WTC11 (cell line): ENCODE measurements around the gene FHOD1. TPM values are rescaled to one million over a fixed set of nuclear protein-coding genes. Genes with fewer than 3 reads are reported as not detected.

Source experiments
- ARID4B ChIP-seq: sonication (generic); formaldehyde crosslinking; IDR thresholded peaks from 2 replicates; pipeline ENCODE4 v1.8.0; 2023; ENCODE audit warnings: missing genetic modification reagents, mild to moderate bottlenecking, borderline replicate concordance
- ATF2 ChIP-seq: sonication (generic); formaldehyde crosslinking; IDR thresholded peaks from 2 replicates; pipeline ENCODE4 v1.8.1; 2022; ENCODE audit warnings: low read depth, missing genetic modification reagents, borderline replicate concordance
- ATF6 ChIP-seq: sonication (generic); formaldehyde crosslinking; IDR thresholded peaks from 2 replicates; pipeline ENCODE4 v1.8.1; 2023; ENCODE audit warnings: mild to moderate bottlenecking, missing genetic modification reagents
- CBFB ChIP-seq: sonication (generic); formaldehyde crosslinking; IDR thresholded peaks from 2 replicates; pipeline ENCODE4 v1.8.1; 2022; ENCODE audit warnings: mild to moderate bottlenecking, low read depth, missing genetic modification reagents
- CDX4 ChIP-seq: fragments of 250-450 bp; sonication (Bioruptor Pico); IDR thresholded peaks from 2 replicates; pipeline ENCODE4 v1.9.0; 2021; ENCODE audit warnings: moderate library complexity, mild to moderate bottlenecking, inconsistent platforms, borderline replicate concordance
- CTCF ChIP-seq: fragments of 200-600 bp; IDR thresholded peaks from 2 replicates; pipeline ENCODE4 v1.8.0; 2022; ENCODE audit warnings: antibody characterized with exemption
- E2F5 ChIP-seq: sonication (generic); formaldehyde crosslinking; IDR thresholded peaks from 2 replicates; pipeline ENCODE4 v1.8.1; 2022; ENCODE audit warnings: mild to moderate bottlenecking, moderate library complexity, missing genetic modification reagents
- EMX1 ChIP-seq: fragments of 250-450 bp; sonication (Bioruptor Pico); IDR thresholded peaks from 2 replicates; pipeline ENCODE4 v1.8.0; 2021; ENCODE audit warnings: mild to moderate bottlenecking
- ERG ChIP-seq: fragments of 250-450 bp; sonication (Bioruptor Pico); IDR thresholded peaks from 2 replicates; pipeline ENCODE4 v1.8.0; 2021; ENCODE audit warnings: mild to moderate bottlenecking
- FOXP1 ChIP-seq: sonication (generic); formaldehyde crosslinking; IDR thresholded peaks from 2 replicates; pipeline ENCODE4 v1.8.0; 2022; ENCODE audit warnings: missing genetic modification reagents, mild to moderate bottlenecking, moderate library complexity, borderline replicate concordance
- GRHL2 ChIP-seq: fragments of 250-450 bp; sonication (Bioruptor Pico); IDR thresholded peaks from 2 replicates; pipeline ENCODE4 v1.8.0; 2022; ENCODE audit warnings: mild to moderate bottlenecking, moderate library complexity; ENCODE audit not compliant: insufficient replicate concordance, severe bottlenecking
- HMGA2 ChIP-seq: fragments of 250-450 bp; sonication (Bioruptor Pico); IDR thresholded peaks from 2 replicates; pipeline ENCODE4 v1.4.0; 2021; ENCODE audit warnings: mild to moderate bottlenecking, moderate library complexity
- MAX ChIP-seq: sonication (generic); formaldehyde crosslinking; IDR thresholded peaks from 2 replicates; pipeline ENCODE4 v1.8.0; 2022; ENCODE audit warnings: mild to moderate bottlenecking, missing genetic modification reagents
- MYBL2 ChIP-seq: sonication (generic); formaldehyde crosslinking; IDR thresholded peaks from 2 replicates; pipeline ENCODE4 v1.8.1; 2023; ENCODE audit warnings: mild to moderate bottlenecking, moderate library complexity, missing genetic modification reagents
- NR2C2 ChIP-seq: sonication (generic); formaldehyde crosslinking; IDR thresholded peaks from 2 replicates; pipeline ENCODE4 v1.8.0; 2022; ENCODE audit warnings: mild to moderate bottlenecking, missing genetic modification reagents
- PRRX2 ChIP-seq: fragments of 250-450 bp; sonication (Bioruptor Pico); IDR thresholded peaks from 2 replicates; pipeline ENCODE4 v1.8.0; 2021; ENCODE audit warnings: mild to moderate bottlenecking
- SMAD4 ChIP-seq: sonication (generic); formaldehyde crosslinking; IDR thresholded peaks from 2 replicates; pipeline ENCODE4 v1.8.0; 2022; ENCODE audit warnings: mild to moderate bottlenecking, missing genetic modification reagents
- TEAD4 ChIP-seq: sonication (generic); formaldehyde crosslinking; IDR thresholded peaks from 2 replicates; pipeline ENCODE4 v1.8.0; 2022; ENCODE audit warnings: mild to moderate bottlenecking, missing genetic modification reagents
- ZBTB21 ChIP-seq: sonication (generic); formaldehyde crosslinking; IDR thresholded peaks from 2 replicates; pipeline ENCODE4 v1.8.1; 2023; ENCODE audit warnings: mild to moderate bottlenecking, missing genetic modification reagents, borderline replicate concordance
- ZMAT4 ChIP-seq: fragments of 250-450 bp; sonication (Bioruptor Pico); IDR thresholded peaks from 2 replicates; pipeline ENCODE4 v1.9.0; 2021; ENCODE audit warnings: mild to moderate bottlenecking
- ZNF317 ChIP-seq: sonication (generic); formaldehyde crosslinking; IDR thresholded peaks from 2 replicates; pipeline ENCODE4 v1.8.1; 2023; ENCODE audit warnings: low read depth, mild to moderate bottlenecking, moderate library complexity, missing genetic modification reagents, borderline replicate concordance
- ZNF671 ChIP-seq: fragments of 250-450 bp; sonication (Bioruptor Pico); IDR thresholded peaks from 2 replicates; pipeline ENCODE4 v1.8.0; 2021; ENCODE audit warnings: mild to moderate bottlenecking
- ZSCAN18 ChIP-seq: fragments of 250-450 bp; sonication (Bioruptor Pico); IDR thresholded peaks from 2 replicates; pipeline ENCODE4 v2.1.2; 2022; ENCODE audit warnings: mild to moderate bottlenecking, moderate library complexity
- total RNA-seq: library from RNA; stranded (reverse); gene quantifications from 3 replicates; pipeline ENCODE4 v1.2.3, GENCODE V29; 2021

FHOD1 gene
- total RNA-seq, 1 experiment from 2014 or later, result 81.3 TPM

- TF ChIP-seq CDX4 (no peak), FOXP1 (peak; percentile 75), NR2C2 (CRISPR knock-in tag) (peak; percentile 45; the same call in 1 of the 2 replicates), EMX1 (CRISPR knock-in tag) (no peak; the same call in 1 of the 2 replicates), MYBL2 (CRISPR knock-in tag) (no peak), ZMAT4 (CRISPR knock-in tag) (no peak), ARID4B (CRISPR knock-in tag) (peak; percentile 98), TEAD4 (peak; percentile 72; the same call in 1 of the 2 replicates), E2F5 (CRISPR knock-in tag) (peak; percentile 40; the same call in 1 of the 2 replicates), CBFB (CRISPR knock-in tag) (no peak), HMGA2 (CRISPR knock-in tag) (no peak), ZNF317 (CRISPR knock-in tag) (no peak), ZBTB21 (CRISPR knock-in tag) (no peak), ZSCAN18 (no peak), SMAD4 (CRISPR knock-in tag) (no peak; the same call in 1 of the 2 replicates), ATF6 (CRISPR knock-in tag) (no peak), MAX (peak; percentile 86), CTCF (peak; percentile 47; the same call in 1 of the 2 replicates), ATF2 (CRISPR knock-in tag) (0 out of 2 replicates have a peak, but pooled peaks have one; percentile 28), ZNF671 (no peak; the same call in 1 of the 2 replicates), PRRX2 (peak; percentile 83; the same call in 1 of the 2 replicates), GRHL2 (CRISPR knock-in tag) (no peak), ERG (CRISPR knock-in tag) (peak; percentile 86)
Measured at GRCh38 chr16:67184995-67185650, 62.2 kb downstream of the FHOD1 start (continued).
